Breast epithelium (tissue), 3 donors: ENCODE data around the gene SERINC4.

Experiments used
- POLR2AphosphoS5 ChIP-seq, 3 donors: sonication (generic); formaldehyde crosslinking; IDR thresholded peaks; one replicate each; pipeline ENCODE4 v1.6.1; 2017; ENCODE audit warnings: antibody characterized with exemption in 3 of 3
- TF ChIP-seq, protein P1 (sequence below), 3 donors: fragments of 450-650 bp; IDR thresholded peaks; one replicate each; pipeline ENCODE4 v1.5.1; 2016 to 2017; ENCODE audit warnings: antibody characterized with exemption in 3 of 3, mild to moderate bottlenecking in 3 of 3, moderate library complexity in 3 of 3

DNA sequence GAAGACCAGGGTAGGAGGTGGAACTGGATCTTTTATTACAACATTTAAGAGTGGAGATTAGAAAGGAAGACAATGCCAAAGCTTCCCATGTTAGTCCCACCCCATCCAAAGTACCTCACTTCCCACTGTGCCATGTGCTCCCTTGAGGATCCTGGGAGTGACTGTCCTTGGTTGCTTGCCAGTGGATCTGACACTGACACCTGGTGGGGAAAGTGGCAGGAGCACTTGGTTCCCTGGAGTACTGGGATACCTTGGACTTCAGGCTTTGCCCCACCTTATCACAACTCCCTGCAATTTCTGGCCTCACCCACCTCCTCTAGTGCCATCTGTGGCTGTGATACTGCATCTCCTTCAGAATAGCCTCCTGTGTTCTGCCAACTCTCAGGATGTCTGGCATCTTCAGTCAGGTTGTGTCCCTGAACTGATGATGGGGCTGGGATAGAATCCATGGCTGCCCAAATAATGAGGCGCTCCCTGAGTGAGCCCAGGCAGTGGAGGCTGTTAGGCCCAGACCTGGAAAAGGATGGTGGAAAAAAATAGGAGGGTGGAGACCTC, 24.5 kb downstream of the SERINC4 start:
- TF ChIP-seq, protein P1, sequence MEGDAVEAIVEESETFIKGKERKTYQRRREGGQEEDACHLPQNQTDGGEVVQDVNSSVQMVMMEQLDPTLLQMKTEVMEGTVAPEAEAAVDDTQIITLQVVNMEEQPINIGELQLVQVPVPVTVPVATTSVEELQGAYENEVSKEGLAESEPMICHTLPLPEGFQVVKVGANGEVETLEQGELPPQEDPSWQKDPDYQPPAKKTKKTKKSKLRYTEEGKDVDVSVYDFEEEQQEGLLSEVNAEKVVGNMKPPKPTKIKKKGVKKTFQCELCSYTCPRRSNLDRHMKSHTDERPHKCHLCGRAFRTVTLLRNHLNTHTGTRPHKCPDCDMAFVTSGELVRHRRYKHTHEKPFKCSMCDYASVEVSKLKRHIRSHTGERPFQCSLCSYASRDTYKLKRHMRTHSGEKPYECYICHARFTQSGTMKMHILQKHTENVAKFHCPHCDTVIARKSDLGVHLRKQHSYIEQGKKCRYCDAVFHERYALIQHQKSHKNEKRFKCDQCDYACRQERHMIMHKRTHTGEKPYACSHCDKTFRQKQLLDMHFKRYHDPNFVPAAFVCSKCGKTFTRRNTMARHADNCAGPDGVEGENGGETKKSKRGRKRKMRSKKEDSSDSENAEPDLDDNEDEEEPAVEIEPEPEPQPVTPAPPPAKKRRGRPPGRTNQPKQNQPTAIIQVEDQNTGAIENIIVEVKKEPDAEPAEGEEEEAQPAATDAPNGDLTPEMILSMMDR (IDR thresholded peaks at IDR 0.05), result peak; percentile 35 to 38 (median 36)
- peak in 2 of 3 donors; percentile 8 to 28 for TF ChIP-seq POLR2AphosphoS5 (IDR thresholded peaks at IDR 0.05)
